ENCODE data around the gene CXXC5. TPM values are rescaled to one million over a fixed set of nuclear protein-coding genes. Genes with fewer than 3 reads are reported as not detected.
A peak's percentile ranks its signal among the peaks of the same experiment; 100 is the strongest.

The CXXC5 gene
- total RNA-seq, 1 experiment from 2014 or later, result 101 TPM

DNA sequence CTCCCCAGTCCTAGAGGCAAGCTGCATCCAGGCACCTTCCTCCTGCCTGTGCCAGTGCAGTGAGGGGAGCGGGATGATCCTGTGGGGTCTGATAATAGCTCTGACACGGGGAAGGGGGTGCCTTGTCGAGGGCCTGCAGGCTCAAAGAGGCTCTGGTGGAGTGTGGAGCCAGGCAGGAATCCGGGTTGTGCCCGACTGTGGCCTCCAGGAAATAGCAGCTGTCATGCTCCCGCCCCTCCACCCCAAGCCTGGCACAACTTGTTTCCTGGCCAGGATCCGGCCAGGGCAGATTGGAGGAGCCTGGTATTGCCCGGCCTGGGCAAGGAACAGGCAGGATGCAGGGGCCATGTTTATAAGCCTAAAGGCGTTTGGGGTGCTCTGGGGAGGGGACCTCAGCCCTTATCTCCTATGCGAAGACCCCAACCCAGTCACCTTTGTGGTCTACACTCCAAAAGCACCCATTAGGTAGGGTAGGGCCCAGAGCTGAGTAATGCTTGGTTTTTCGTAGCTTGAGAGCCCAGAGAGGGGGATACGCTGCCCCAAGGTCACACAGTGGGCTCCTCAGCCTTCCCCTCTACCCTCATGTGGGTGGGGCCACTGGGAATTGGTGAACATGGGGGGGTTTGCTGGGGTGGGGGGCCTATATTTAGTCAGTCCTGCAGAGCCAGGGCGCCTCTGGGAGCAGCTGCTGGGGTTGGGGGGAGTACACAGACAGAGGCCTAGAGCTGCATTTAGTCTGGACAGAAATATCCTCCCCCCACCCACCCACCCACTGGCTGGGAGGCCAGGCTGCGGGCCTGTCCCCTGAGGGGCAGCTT, 12.2 kb downstream of the CXXC5 start:
- DNase-seq (ENCODE audit: low read depth in 1 of 2, low spot score in 2 of 2), result peak; percentile 80 to 82
- peaks cover 66% of the 10 kb centered on the region for H3K4me1 ChIP-seq (replicated peaks)

GRCh38 chr5:139660923-139661814, 13.0 kb downstream of the CXXC5 start:
- Histone ChIP-seq H3K36me3 (peaks cover 26% of the 10 kb centered on the region), H3K4me3 (no peak overlapping the region), H3K4me1 (replicated peaks) (peaks cover 57% of the 10 kb centered on the region), H3K27me3 (replicated peaks) (no peaks in the 10 kb centered on the region), H3K9me3 (replicated peaks) (no peaks in the 10 kb centered on the region), H3K27ac (peak overlapping the region; percentile 60)
- DNase-seq (ENCODE audit: low read depth in 1 of 2, low spot score in 2 of 2), result peak; percentile 93 to 98

More for the DNA sequence above, 12.2 kb downstream of the CXXC5 start:
- Histone ChIP-seq H3K4me3 (peak overlapping the region; percentile 29), H3K27ac (peak overlapping the region; percentile 77), H3K9me3 (replicated peaks) (no peaks in the 10 kb centered on the region), H3K27me3 (replicated peaks) (no peaks in the 10 kb centered on the region), H3K36me3 (peaks cover 29% of the 10 kb centered on the region)

DNA sequence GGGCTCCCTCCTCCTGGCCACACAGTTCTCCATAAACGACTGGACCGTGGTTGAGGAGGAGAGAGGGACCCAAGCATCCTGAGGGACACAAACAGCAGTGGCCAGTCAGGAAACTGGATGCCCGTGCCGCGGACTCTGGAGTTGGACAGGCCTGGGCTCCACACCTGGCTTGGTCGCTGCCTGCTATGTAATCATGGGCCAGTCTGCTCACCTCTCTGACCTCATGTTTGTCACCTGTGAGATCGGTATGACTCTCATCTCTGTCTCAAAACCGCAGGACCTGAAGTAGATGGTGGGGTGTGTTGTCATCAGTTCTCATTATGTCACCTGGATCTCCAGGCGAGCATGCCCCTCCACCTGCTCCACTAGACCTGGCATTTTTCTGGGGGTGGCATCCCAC, 14.5 kb downstream of the CXXC5 start:
- no peaks in the 10 kb centered on the region for H3K9me3 ChIP-seq (replicated peaks)
- H3K4me1 ChIP-seq (replicated peaks), result peaks cover 53% of the 10 kb centered on the region
- no peak for DNase-seq (ENCODE audit: low read depth in 1 of 2, low spot score in 2 of 2)
- no peak overlapping the region for H3K4me3 ChIP-seq
- no peak overlapping the region for H3K27ac ChIP-seq
- no peaks in the 10 kb centered on the region for H3K27me3 ChIP-seq (replicated peaks)
- peaks cover 31% of the 10 kb centered on the region for H3K36me3 ChIP-seq

DNA sequence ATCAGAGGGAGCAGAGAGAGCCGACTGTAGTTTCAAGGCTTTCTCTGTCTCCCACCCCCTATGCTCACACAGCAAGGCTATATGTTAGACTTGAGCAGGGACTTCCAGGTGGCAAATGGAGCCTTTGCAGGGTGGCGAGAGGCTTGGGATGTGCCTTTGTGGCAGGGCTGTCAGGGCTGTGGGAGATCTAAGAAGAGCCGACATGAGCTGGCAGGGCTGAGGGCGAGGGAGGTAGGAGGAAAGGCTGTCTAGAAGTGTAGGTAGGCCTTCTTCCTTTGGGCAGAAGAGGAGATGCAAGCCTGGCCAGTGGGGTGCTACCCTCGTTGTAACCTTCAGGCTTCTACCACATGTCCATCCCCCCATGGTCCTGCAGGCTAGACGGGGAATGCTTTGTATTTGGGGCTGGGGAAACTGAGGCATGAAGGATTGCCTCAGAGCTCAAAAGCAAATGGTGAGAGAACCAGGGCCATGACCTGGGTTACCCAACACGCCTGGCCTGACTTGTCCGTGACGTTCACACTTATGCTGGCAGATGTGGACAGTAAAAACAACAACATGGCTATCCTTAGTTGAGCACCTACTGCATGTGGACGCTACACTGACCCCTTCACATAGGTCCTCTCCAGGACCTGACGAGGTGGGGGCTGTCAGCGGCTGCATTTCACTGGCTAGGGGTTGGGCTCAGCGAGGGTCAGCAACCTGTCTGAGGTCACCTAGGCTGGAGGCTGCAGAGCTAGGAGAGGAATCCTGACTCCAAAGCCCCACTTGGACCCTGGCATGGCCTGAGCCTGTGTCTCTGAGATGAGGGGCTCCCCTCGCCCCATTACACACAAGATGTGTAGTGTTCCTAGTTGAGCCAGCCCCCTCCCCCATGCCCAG, 15.3 kb downstream of the CXXC5 start:
- H3K4me1 ChIP-seq (replicated peaks), result peaks cover 53% of the 10 kb centered on the region
- H3K27me3 ChIP-seq (replicated peaks), result no peaks in the 10 kb centered on the region
- no peaks in the 10 kb centered on the region for H3K9me3 ChIP-seq (replicated peaks)
- H3K27ac ChIP-seq, result no peak overlapping the region
- H3K4me3 ChIP-seq, result no peak overlapping the region
- DNase-seq (ENCODE audit: low read depth in 1 of 2, low spot score in 2 of 2), result no peak
- peaks cover 37% of the 10 kb centered on the region for H3K36me3 ChIP-seq

- Histone ChIP-seq H3K27ac (no peak overlapping the region), H3K4me3 (no peak overlapping the region), H3K9me3 (replicated peaks) (no peaks in the 10 kb centered on the region), H3K36me3 (peaks cover 42% of the 10 kb centered on the region), H3K27me3 (replicated peaks) (no peaks in the 10 kb centered on the region), H3K4me1 (replicated peaks) (peaks cover 53% of the 10 kb centered on the region)
- no peak for DNase-seq (ENCODE audit: low read depth in 1 of 2, low spot score in 2 of 2)
Observed at GRCh38 chr5:139664086-139664693, 16.0 kb downstream of the CXXC5 start.

DNA sequence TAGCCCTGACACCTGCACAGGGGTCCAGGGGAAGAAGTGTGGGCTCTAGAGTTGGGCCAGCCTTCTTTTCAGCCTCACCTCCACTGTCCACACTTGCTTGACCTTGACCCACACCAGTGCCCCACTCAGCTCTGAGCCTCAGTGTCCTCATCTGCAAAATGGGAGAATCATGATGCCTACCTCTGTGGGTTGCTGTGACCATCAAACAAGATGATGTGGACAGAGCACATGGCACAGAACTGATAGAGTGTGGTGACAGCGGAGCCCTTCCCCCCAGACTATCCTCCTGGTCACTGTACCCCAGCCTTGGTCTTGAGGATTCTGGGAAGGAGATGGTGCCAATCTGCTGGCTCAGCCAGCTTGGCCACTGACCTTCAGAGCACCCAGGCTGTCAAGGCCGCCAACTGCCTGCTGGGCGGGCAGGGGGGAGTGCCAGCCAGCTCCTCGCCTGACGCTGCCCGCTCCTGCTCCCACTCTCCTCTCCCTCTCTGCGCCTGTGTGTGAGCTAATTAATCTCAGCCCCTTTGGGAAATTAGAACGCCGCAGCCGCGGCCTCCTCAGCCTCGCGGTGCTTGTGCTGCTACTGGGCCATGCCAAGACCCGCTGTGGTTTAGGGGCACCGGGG, 16.7 kb downstream of the CXXC5 start:
- DNase-seq (ENCODE audit: low read depth in 1 of 2, low spot score in 2 of 2), result no peak
- no peak overlapping the region for H3K27ac ChIP-seq
- no peaks in the 10 kb centered on the region for H3K9me3 ChIP-seq (replicated peaks)
- H3K4me3 ChIP-seq, result no peak overlapping the region
- peaks cover 49% of the 10 kb centered on the region for H3K36me3 ChIP-seq
- no peaks in the 10 kb centered on the region for H3K27me3 ChIP-seq (replicated peaks)
- peaks cover 49% of the 10 kb centered on the region for H3K4me1 ChIP-seq (replicated peaks)

DNA sequence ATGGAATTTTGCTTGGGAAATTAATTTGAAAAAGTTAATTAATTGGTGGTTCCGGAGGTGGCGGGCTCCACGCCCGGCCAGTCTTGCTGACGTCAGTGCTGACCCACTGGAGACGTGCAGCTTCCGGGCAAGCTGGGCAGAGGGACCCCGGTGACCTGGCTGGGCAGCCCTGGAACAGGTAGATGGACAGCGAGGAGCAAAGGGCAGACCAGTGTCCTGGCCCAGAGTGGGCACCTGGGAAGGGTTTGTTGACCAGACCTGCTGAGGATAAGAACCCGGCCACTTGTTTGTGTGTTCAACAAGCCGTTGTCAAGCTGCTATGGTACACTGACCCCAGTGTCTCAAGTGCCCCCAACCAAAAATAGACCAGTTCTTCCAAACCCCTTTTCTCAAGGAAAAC, 17.5 kb downstream of the CXXC5 start:
- DNase-seq (ENCODE audit: low read depth in 1 of 2, low spot score in 2 of 2), result no peak
- H3K9me3 ChIP-seq (replicated peaks), result no peaks in the 10 kb centered on the region
- H3K36me3 ChIP-seq, result peaks cover 55% of the 10 kb centered on the region
- H3K27me3 ChIP-seq (replicated peaks), result no peaks in the 10 kb centered on the region
- H3K4me1 ChIP-seq (replicated peaks), result peaks cover 50% of the 10 kb centered on the region
- no peak overlapping the region for H3K27ac ChIP-seq
- H3K4me3 ChIP-seq, result no peak overlapping the region

DNA sequence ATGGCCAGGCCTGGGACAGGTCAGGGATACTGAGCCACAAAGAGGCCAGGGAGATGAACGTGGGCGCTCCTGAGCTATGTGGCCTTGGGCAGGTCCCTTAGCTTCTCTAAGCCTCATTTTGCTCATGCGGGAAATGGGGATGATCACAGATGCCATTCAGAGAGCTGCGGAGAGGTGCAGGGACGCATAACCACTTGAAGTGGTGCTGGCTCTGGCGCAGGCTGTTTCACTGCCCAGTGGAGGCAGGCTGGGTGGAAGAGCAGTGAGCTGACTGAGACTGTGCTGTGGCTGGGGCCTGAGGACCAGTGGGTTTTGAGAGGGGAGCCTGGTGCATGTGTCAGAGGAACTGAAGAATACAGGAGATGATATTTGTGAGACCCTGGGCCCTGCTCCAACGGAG, 18.4 kb downstream of the CXXC5 start:
- Histone ChIP-seq H3K4me1 (replicated peaks) (peaks cover 50% of the 10 kb centered on the region), H3K36me3 (peaks cover 55% of the 10 kb centered on the region), H3K27ac (no peak overlapping the region), H3K27me3 (replicated peaks) (no peaks in the 10 kb centered on the region), H3K9me3 (replicated peaks) (no peaks in the 10 kb centered on the region), H3K4me3 (no peak overlapping the region)
- no peak for DNase-seq (ENCODE audit: low read depth in 1 of 2, low spot score in 2 of 2)

- H3K27me3 ChIP-seq (replicated peaks), result no peaks in the 10 kb centered on the region
- no peak for DNase-seq (ENCODE audit: low read depth in 1 of 2, low spot score in 2 of 2)
- H3K36me3 ChIP-seq, result peaks cover 53% of the 10 kb centered on the region
- peaks cover 52% of the 10 kb centered on the region for H3K4me1 ChIP-seq (replicated peaks)
- no peaks in the 10 kb centered on the region for H3K9me3 ChIP-seq (replicated peaks)
- peak overlapping the region; percentile 10; the same call in 1 of the 2 replicates for H3K27ac ChIP-seq
- H3K4me3 ChIP-seq, result no peak overlapping the region
Observed at GRCh38 chr5:139667001-139667729, 19.0 kb downstream of the CXXC5 start.

DNA sequence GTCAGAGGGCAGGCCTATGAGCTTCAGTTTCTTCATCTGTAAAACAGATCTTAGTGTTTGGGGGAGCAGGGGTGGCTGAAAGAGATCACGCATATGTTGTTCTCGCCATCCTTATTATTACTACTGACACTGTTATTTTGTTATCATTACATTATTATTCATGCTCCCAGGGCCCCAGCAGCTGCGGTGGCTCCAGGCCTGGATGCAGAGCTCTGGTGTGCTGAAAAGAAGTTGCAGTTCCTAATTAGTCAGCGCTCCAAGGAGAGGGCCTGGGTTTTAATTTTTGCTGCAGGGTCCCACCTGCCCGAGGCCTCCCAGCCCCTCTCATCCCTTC, 19.5 kb downstream of the CXXC5 start:
- Histone ChIP-seq H3K4me1 (replicated peaks) (peaks cover 57% of the 10 kb centered on the region), H3K4me3 (peak overlapping the region; percentile 33), H3K27me3 (replicated peaks) (no peaks in the 10 kb centered on the region), H3K9me3 (replicated peaks) (no peaks in the 10 kb centered on the region), H3K36me3 (peaks cover 51% of the 10 kb centered on the region), H3K27ac (peak overlapping the region; percentile 85)
- DNase-seq (ENCODE audit: low read depth in 1 of 2, low spot score in 2 of 2), result peak in 1 of 2 experiments; percentile 69

GRCh38 chr5:139668064-139668880, 20.1 kb downstream of the CXXC5 start:
- no peaks in the 10 kb centered on the region for H3K9me3 ChIP-seq (replicated peaks)
- peaks cover 51% of the 10 kb centered on the region for H3K36me3 ChIP-seq
- peaks cover 63% of the 10 kb centered on the region for H3K4me1 ChIP-seq (replicated peaks)
- H3K27ac ChIP-seq, result peak overlapping the region; percentile 85
- peak overlapping the region; percentile 33 for H3K4me3 ChIP-seq
- no peak for DNase-seq (ENCODE audit: low read depth in 1 of 2, low spot score in 2 of 2)
- no peaks in the 10 kb centered on the region for H3K27me3 ChIP-seq (replicated peaks)
